HepG2 (cell line): ENCODE results near the gene CNDP1.

Experiments
- CHD4 ChIP-seq: fragments of 200-600 bp; sonication (generic); IDR thresholded peaks from 2 replicates; pipeline ENCODE4 v1.7.0; 2017; ENCODE audit warnings: mild to moderate bottlenecking, low read length, borderline replicate concordance
- EP300 ChIP-seq, 3 experiments: sonication (generic) in 1 of 3; formaldehyde crosslinking in 1 of 3; IDR thresholded peaks; 2 replicates each; pipeline versions ENCODE4 v1.5.1 to v1.6.1; 2011 to 2020; ENCODE audit warnings: low read depth in 2 of 3, low read length in 2 of 3, borderline replicate concordance in 1 of 3, improper control_type of control experiment in 1 of 3, mild to moderate bottlenecking in 1 of 3, missing genetic modification reagents in 1 of 3, moderate library complexity in 1 of 3
- ETV5 ChIP-seq: IDR thresholded peaks from 2 replicates; pipeline ENCODE4 v1.6.1; 2018; ENCODE audit warnings: missing biosample characterization, missing genetic modification reagents, inconsistent platforms, borderline replicate concordance
- EZH2 ChIP-seq: conservative IDR thresholded peaks from 2 replicates; pipeline ENCODE4 v1.6.1; 2012; ENCODE audit warnings: mild to moderate bottlenecking, low read depth, low read length, moderate library complexity
- HNRNPK ChIP-seq: fragments of 200-400 bp; formaldehyde crosslinking; IDR thresholded peaks from 2 replicates; pipeline ENCODE4 v1.6.1; 2018; ENCODE audit warnings: low read length, low read depth, moderate library complexity, mild to moderate bottlenecking; ENCODE audit not compliant: poor library complexity, severe bottlenecking
- MAZ ChIP-seq, 2 experiments: sonication (generic) in 1 of 2; formaldehyde crosslinking in 1 of 2; IDR thresholded peaks; 2 replicates each; pipeline versions ENCODE4 v1.5.0 to v1.6.1; 2012 to 2020; ENCODE audit warnings: low read depth in 2 of 2, mild to moderate bottlenecking in 2 of 2, borderline replicate concordance in 1 of 2, improper control_type of control experiment in 1 of 2, low read length in 1 of 2, missing genetic modification reagents in 1 of 2, moderate library complexity in 1 of 2
- POLR2AphosphoS5 ChIP-seq: IDR thresholded peaks from 2 replicates; pipeline ENCODE4 v1.6.1; 2012; ENCODE audit warnings: low read depth, low read length
- RAD21 ChIP-seq: fragments of 450-650 bp; formaldehyde crosslinking; IDR thresholded peaks from 2 replicates; pipeline ENCODE4 v1.5.0; 2020; ENCODE audit warnings: mild to moderate bottlenecking
- ZFP90 ChIP-seq: sonication (generic); formaldehyde crosslinking; IDR thresholded peaks from 2 replicates; pipeline ENCODE4 v1.8.0; 2022; ENCODE audit warnings: missing genetic modification reagents, mild to moderate bottlenecking, inconsistent platforms, borderline replicate concordance
- ZNF10 ChIP-seq: sonication (generic); formaldehyde crosslinking; IDR thresholded peaks from 2 replicates; pipeline ENCODE4 v1.4.0; 2020; ENCODE audit warnings: mild to moderate bottlenecking, low read depth, missing genetic modification reagents, borderline replicate concordance
- ZNF253 ChIP-seq: sonication (generic); formaldehyde crosslinking; IDR thresholded peaks from 2 replicates; pipeline ENCODE4 v1.8.0; 2022; ENCODE audit warnings: mild to moderate bottlenecking, missing genetic modification reagents, borderline replicate concordance
- TF ChIP-seq, protein P1 (sequence below): sonication (generic); formaldehyde crosslinking; IDR thresholded peaks from 2 replicates; pipeline ENCODE4 v1.9.0; 2021; ENCODE audit warnings: missing genetic modification reagents, borderline replicate concordance
- TF ChIP-seq, protein P2 (sequence below): sonication (generic); formaldehyde crosslinking; IDR thresholded peaks from 2 replicates; pipeline ENCODE4 v1.5.0; 2020; ENCODE audit warnings: missing genetic modification reagents

DNA sequence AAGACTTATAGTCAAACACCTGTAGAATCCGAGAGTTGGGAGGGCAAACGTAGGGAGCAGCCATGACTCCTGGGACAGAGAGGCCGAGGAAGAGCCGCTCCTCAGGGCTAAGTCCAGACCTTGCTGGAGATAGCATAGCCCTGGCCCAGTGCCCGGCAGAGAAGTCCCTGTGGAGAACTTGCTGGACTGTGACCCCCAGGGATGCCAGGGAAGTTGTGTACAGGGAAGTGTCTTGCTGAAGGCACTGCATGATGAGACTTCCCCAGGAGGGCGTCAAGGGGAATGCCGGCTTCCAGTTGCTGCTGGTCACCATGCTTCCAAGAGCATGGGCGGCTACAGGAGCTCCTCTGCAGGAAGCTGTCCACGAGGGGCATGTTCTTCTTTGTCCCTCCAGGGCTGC, 8.6 kb upstream of the CNDP1 start:
- no peak for TF ChIP-seq ZNF253 (CRISPR knock-in tag)
- TF ChIP-seq ETV5: no peak
- no peak for TF ChIP-seq ZNF10 (CRISPR knock-in tag)
- TF ChIP-seq, protein P1, sequence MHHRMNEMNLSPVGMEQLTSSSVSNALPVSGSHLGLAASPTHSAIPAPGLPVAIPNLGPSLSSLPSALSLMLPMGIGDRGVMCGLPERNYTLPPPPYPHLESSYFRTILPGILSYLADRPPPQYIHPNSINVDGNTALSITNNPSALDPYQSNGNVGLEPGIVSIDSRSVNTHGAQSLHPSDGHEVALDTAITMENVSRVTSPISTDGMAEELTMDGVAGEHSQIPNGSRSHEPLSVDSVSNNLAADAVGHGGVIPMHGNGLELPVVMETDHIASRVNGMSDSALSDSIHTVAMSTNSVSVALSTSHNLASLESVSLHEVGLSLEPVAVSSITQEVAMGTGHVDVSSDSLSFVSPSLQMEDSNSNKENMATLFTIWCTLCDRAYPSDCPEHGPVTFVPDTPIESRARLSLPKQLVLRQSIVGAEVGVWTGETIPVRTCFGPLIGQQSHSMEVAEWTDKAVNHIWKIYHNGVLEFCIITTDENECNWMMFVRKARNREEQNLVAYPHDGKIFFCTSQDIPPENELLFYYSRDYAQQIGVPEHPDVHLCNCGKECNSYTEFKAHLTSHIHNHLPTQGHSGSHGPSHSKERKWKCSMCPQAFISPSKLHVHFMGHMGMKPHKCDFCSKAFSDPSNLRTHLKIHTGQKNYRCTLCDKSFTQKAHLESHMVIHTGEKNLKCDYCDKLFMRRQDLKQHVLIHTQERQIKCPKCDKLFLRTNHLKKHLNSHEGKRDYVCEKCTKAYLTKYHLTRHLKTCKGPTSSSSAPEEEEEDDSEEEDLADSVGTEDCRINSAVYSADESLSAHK (CRISPR knock-in tag): no peak
- no peak for TF ChIP-seq HNRNPK
- TF ChIP-seq RAD21: no peak
- no peak for TF ChIP-seq POLR2AphosphoS5
- TF ChIP-seq MAZ (IDR thresholded peaks at IDR 0.05; ENCODE audit: borderline replicate concordance, low read depth, low read length): no peak
- no peak for TF ChIP-seq MAZ (CRISPR knock-in tag; IDR thresholded peaks at IDR 0.05; ENCODE audit: low read depth)
- TF ChIP-seq EP300 (IDR thresholded peaks at IDR 0.05; ENCODE audit: low read depth in 2 of 2, low read length in 2 of 2): no peak
- no peak for TF ChIP-seq EP300 (CRISPR knock-in tag; IDR thresholded peaks at IDR 0.05; ENCODE audit: borderline replicate concordance)
- no peak for TF ChIP-seq CHD4
- TF ChIP-seq ZFP90 (CRISPR knock-in tag): no peak
- TF ChIP-seq, protein P2, sequence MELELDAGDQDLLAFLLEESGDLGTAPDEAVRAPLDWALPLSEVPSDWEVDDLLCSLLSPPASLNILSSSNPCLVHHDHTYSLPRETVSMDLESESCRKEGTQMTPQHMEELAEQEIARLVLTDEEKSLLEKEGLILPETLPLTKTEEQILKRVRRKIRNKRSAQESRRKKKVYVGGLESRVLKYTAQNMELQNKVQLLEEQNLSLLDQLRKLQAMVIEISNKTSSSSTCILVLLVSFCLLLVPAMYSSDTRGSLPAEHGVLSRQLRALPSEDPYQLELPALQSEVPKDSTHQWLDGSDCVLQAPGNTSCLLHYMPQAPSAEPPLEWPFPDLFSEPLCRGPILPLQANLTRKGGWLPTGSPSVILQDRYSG (CRISPR knock-in tag): no peak
- TF ChIP-seq EZH2: no peak
